Cerebellar nuclear complex (tissue), 1 donor: ENCODE results near the gene SGMS1.
"Not testable (repeated sequence)": the region's sequence is repeated elsewhere in the genome, so short reads cannot be mapped to it uniquely, and the experiment has no call there.

Source experiments
- DNase-seq, 2 experiments: peaks; one replicate each; lab custom pipeline; 2025; lab: John Stamatoyannopoulos, UW

SGMS1 gene

GRCh38 chr10:50470345-50470744 is 153.4 kb downstream of the SGMS1 start:
- DNase-seq: no peak

- no peak for DNase-seq
Observed at GRCh38 chr10:50469778-50470193, 154.0 kb downstream of the SGMS1 start.

GRCh38 chr10:50469288-50469687 is 154.5 kb downstream of the SGMS1 start:
- DNase-seq: no peak

- no peak for DNase-seq
Observed at GRCh38 chr10:50467209-50467608, 156.5 kb downstream of the SGMS1 start.

- no peak for DNase-seq
Observed at GRCh38 chr10:50464004-50464409, 159.7 kb downstream of the SGMS1 start.

- DNase-seq: no peak
Observed at GRCh38 chr10:50461834-50462233, 161.9 kb downstream of the SGMS1 start.

GRCh38 chr10:50461123-50461522 is 162.6 kb downstream of the SGMS1 start:
- no peak for DNase-seq

GRCh38 chr10:50456719-50457118 is 167.0 kb downstream of the SGMS1 start:
- no peak for DNase-seq

GRCh38 chr10:50453940-50454339 is 169.8 kb downstream of the SGMS1 start:
- DNase-seq: no peak

GRCh38 chr10:50452603-50453002 is 171.2 kb downstream of the SGMS1 start:
- DNase-seq: no peak

- no peak for DNase-seq
Observed at GRCh38 chr10:50447691-50448090, 176.1 kb downstream of the SGMS1 start.

GRCh38 chr10:50445777-50446176 is 178.0 kb downstream of the SGMS1 start:
- DNase-seq: not testable (repeated sequence)

GRCh38 chr10:50440489-50440888 is 183.3 kb downstream of the SGMS1 start:
- no peak for DNase-seq

- no peak for DNase-seq
Observed at GRCh38 chr10:50439806-50440205, 183.9 kb downstream of the SGMS1 start.

- no peak for DNase-seq
Observed at GRCh38 chr10:50439187-50439586, 184.6 kb downstream of the SGMS1 start.

- DNase-seq: no peak
Observed at GRCh38 chr10:50438049-50438936, 185.5 kb downstream of the SGMS1 start.

- DNase-seq: no peak
Observed at GRCh38 chr10:50437248-50437647, 186.5 kb downstream of the SGMS1 start.

- no peak for DNase-seq
Observed at GRCh38 chr10:50436805-50437204, 187.0 kb downstream of the SGMS1 start.

GRCh38 chr10:50432211-50433009 is 191.3 kb downstream of the SGMS1 start:
- no peak for DNase-seq

- DNase-seq: no peak
Observed at GRCh38 chr10:50431791-50432190, 192.0 kb downstream of the SGMS1 start.

- DNase-seq: no peak
Observed at GRCh38 chr10:50431133-50431532, 192.6 kb downstream of the SGMS1 start.

GRCh38 chr10:50426485-50426884 is 197.3 kb downstream of the SGMS1 start:
- DNase-seq: no peak

GRCh38 chr10:50425215-50425614 is 198.5 kb downstream of the SGMS1 start:
- DNase-seq: not testable (repeated sequence)
